ENCODE data around the gene TMPRSS9.

TMPRSS9 gene

GRCh38 chr19:2451741-2452140 lies 91.7 kb downstream of the TMPRSS9 start:
- TF ChIP-seq CTCF (IDR thresholded peaks at IDR 0.05; ENCODE audit: extremely low read depth, insufficient read depth, missing control alignments), result no peak
- in situ Hi-C loops (cut with MboI; ENCODE audit: low pct_unique_long_range_greater_than_20kb, low sequenced_read_pairs, unreplicated experiment), result no loop called here
- DNase-seq (ENCODE audit: low spot score), result no peak

GRCh38 chr19:2453431-2454025 lies 93.5 kb downstream of the TMPRSS9 start:
- DNase-seq (ENCODE audit: low spot score), result no peak
- TF ChIP-seq CTCF (IDR thresholded peaks at IDR 0.05; ENCODE audit: extremely low read depth, insufficient read depth, missing control alignments), result no peak
- in situ Hi-C loops (cut with MboI; ENCODE audit: low pct_unique_long_range_greater_than_20kb, low sequenced_read_pairs, unreplicated experiment), result no loop called here

- in situ Hi-C loops (cut with MboI; ENCODE audit: low pct_unique_long_range_greater_than_20kb, low sequenced_read_pairs, unreplicated experiment), result no loop called here
- no peak for TF ChIP-seq CTCF (IDR thresholded peaks at IDR 0.05; ENCODE audit: extremely low read depth, insufficient read depth, missing control alignments)
- no peak for DNase-seq (ENCODE audit: low spot score)
Measured at GRCh38 chr19:2454199-2454961, 94.3 kb downstream of the TMPRSS9 start.

GRCh38 chr19:2454962-2455850 lies 95.1 kb downstream of the TMPRSS9 start:
- in situ Hi-C loops (cut with MboI; ENCODE audit: low pct_unique_long_range_greater_than_20kb, low sequenced_read_pairs, unreplicated experiment), result no loop called here
- no peak for TF ChIP-seq CTCF (IDR thresholded peaks at IDR 0.05; ENCODE audit: extremely low read depth, insufficient read depth, missing control alignments)
- no peak for DNase-seq (ENCODE audit: low spot score)

- peak; percentile 92 for DNase-seq (ENCODE audit: low spot score)
- in situ Hi-C loops (cut with MboI; ENCODE audit: low pct_unique_long_range_greater_than_20kb, low sequenced_read_pairs, unreplicated experiment), result no loop called here
- TF ChIP-seq CTCF (IDR thresholded peaks at IDR 0.05; ENCODE audit: extremely low read depth, insufficient read depth, missing control alignments), result no peak
Measured at GRCh38 chr19:2455851-2456570, 95.9 kb downstream of the TMPRSS9 start.

All from GM13977 (cell line).